Purkinje cell (primary cell): Measurements from ENCODE around the gene SHKBP1. TPM values are rescaled to one million over a fixed set of nuclear protein-coding genes. Genes with fewer than 3 reads are reported as not detected.

Experiments
- polyA plus RNA-seq: library from polyadenylated mRNA; unstranded; fragments of >200 nt; fragmentation: Nextera tagmentation; gene quantifications from 2 replicates; pipeline ENCODE4 v1.2.1, GENCODE V29; 2014

SHKBP1 gene, protein sequence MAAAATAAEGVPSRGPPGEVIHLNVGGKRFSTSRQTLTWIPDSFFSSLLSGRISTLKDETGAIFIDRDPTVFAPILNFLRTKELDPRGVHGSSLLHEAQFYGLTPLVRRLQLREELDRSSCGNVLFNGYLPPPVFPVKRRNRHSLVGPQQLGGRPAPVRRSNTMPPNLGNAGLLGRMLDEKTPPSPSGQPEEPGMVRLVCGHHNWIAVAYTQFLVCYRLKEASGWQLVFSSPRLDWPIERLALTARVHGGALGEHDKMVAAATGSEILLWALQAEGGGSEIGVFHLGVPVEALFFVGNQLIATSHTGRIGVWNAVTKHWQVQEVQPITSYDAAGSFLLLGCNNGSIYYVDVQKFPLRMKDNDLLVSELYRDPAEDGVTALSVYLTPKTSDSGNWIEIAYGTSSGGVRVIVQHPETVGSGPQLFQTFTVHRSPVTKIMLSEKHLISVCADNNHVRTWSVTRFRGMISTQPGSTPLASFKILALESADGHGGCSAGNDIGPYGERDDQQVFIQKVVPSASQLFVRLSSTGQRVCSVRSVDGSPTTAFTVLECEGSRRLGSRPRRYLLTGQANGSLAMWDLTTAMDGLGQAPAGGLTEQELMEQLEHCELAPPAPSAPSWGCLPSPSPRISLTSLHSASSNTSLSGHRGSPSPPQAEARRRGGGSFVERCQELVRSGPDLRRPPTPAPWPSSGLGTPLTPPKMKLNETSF
- polyA plus RNA-seq = 3.2 and 11.4 TPM in 2 replicates

DNA sequence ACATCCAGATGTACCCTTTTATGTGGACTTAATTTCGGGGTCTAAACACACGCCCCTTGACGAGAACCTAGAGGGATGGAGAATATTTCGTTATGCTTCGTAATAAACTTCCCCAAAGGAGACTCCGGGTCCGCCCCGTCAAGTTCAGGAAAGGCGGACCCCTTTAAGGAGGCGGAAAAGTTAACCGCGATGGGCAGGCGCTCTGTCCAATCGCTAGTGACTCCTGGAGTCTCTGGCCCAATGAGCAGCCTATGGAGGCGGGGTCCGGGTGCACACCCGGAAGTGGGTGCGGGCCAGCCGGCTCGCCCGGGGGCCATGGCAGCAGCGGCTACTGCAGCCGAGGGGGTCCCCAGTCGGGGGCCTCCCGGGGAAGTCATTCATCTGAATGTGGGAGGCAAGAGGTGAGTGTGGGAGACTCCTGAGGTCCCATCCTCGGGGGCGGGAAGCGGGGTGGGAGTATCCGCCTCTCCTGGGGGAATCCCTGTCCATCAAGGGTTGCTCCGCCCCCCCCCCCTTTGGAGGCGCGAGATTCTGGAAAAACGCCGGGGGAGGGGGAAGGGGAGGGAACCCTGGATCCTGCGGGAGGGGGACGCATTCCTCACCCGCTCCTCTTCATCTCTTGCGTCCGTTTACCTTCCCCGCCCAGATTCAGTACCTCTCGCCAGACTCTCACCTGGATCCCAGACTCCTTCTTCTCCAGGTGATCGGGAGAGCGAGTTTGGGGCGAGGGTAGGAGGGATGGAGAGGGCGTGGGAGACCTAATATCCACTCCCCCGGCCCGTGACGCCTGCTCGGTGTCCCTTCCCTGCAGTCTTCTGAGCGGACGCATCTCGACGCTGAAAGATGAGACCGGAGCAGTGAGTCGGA is at the start of gene SHKBP1:
TSS of gene SHKBP1 (plus strand) at position 289 of the 867 bp plus-strand sequence. CDS start at position 316, 27 bp downstream.

DNA sequence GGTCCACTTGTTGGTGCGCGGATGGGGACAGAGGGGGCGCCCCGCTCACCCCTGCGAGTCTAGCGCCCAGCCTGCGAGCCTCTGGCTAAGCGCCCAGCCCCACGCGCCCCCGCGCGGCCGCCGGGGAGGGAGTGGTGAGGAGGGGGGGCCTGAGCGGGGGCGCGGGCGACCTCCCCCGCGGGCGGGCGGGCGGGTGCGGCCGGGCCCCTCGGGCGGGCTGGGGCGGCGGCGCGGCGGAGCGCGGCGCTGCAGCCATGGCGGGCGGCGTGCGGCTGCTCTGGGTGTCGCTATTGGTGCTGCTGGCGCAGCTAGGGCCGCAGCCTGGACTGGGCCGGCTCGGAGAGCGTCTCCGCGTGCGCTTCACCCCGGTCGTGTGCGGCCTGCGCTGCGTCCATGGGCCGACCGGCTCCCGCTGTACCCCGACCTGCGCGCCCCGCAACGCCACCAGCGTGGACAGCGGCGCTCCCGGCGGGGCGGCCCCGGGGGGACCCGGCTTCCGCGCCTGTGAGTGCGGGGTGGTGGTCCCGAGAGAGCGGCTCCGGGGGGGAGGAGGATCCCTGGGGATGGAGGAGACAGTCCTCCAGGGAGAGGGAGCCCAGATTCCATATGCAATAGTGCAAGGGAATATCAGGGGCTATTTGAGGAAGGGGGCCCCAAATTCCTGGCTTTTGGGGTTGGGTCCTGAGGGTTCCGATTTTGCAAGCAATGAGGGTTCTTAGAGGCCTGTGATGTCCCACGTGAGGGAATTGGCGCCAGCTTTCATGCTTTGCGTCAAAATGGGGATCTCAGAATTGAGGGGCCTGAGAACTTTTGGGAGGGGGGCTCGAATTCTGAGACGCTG is 24.7 kb downstream of the SHKBP1 start, which contains the start of gene LTBP4:
TSS of gene LTBP4 (plus strand) at position 236 of the 841 bp plus-strand sequence. CDS start at position 255, 19 bp downstream.

Other genes with a start within 250 kb of the SHKBP1 start
- 1.8 and 5.8 TPM in 2 replicates for gene C19orf47, start 228.5 kb upstream of the SHKBP1 start, polyA plus RNA-seq
- gene PLD3, start 228.2 kb upstream of the SHKBP1 start, polyA plus RNA-seq = 22.3 and 41.9 TPM in 2 replicates
- 1.0 TPM in 1 of 2 replicates, not detected in the other for gene HIPK4, start 186.7 kb upstream of the SHKBP1 start, polyA plus RNA-seq
- gene PRX, start 163.5 kb upstream of the SHKBP1 start, polyA plus RNA-seq = not detected in 2 replicates
- gene SERTAD1, start 150.9 kb upstream of the SHKBP1 start, polyA plus RNA-seq = 0.52 and 2.1 TPM in 2 replicates
- gene SERTAD3, start 132.5 kb upstream of the SHKBP1 start, polyA plus RNA-seq = 0.43 and 2.0 TPM in 2 replicates
- gene BLVRB, start 111.1 kb upstream of the SHKBP1 start, polyA plus RNA-seq = 39.0 and 55.0 TPM in 2 replicates
- gene SPTBN4, start 109.9 kb upstream of the SHKBP1 start, polyA plus RNA-seq = 3.2 and 3.4 TPM in 2 replicates
- 1.8 and 2.0 TPM in 2 replicates for gene LTBP4, start 24.5 kb downstream of the SHKBP1 start, polyA plus RNA-seq
- 0.48 and 2.6 TPM in 2 replicates for gene NUMBL, start 113.8 kb downstream of the SHKBP1 start, polyA plus RNA-seq
- gene COQ8B, start 140.0 kb downstream of the SHKBP1 start, polyA plus RNA-seq = not detected in 2 replicates
- gene ITPKC, start 140.2 kb downstream of the SHKBP1 start, polyA plus RNA-seq = 0.07 and 0.78 TPM in 2 replicates
- 1.5 and 1.9 TPM in 2 replicates for gene ACTMAP, start 173.6 kb downstream of the SHKBP1 start, polyA plus RNA-seq
- 14.8 and 28.0 TPM in 2 replicates for gene SNRPA, start 174.3 kb downstream of the SHKBP1 start, polyA plus RNA-seq
- gene MIA, start 198.6 kb downstream of the SHKBP1 start, polyA plus RNA-seq = not detected in 2 replicates
- gene RAB4B, start 201.4 kb downstream of the SHKBP1 start, polyA plus RNA-seq = 9.9 and 10.0 TPM in 2 replicates
- 24.5 and 34.4 TPM in 2 replicates for gene EGLN2, start 222.3 kb downstream of the SHKBP1 start, polyA plus RNA-seq